Measurements from ENCODE around the gene DOCK3. TPM values are rescaled to one million over a fixed set of nuclear protein-coding genes. Genes with fewer than 3 reads are reported as not detected.

The DOCK3 gene
- total and polyA plus RNA-seq, 2 of the 4 experiments (the other 2 are of a cell fraction): under 0.01 to 0.12 TPM

DNA sequence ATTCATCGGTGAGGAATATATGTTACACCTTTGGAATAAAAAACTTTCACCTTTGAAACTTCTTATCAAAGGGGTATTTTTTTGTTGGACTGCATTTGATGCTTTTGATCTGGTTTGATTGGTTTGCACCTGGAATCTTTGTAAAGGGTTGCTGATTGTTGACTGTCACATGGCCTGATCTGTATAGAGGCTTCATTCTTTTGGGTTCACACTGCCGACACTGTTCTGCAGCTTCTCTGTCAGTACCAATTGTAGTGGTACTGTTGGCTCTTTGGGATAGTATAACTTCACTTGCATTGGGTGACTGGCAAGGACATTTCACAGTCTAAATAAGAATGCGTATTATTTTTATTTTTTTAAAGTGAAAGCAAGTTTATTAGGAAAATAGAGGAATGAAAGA is 155.7 kb downstream of the DOCK3 start:
- no peak overlapping the region for H4K8ac ChIP-seq (ENCODE audit: low read depth in 2 of 2, low read length in 2 of 2)
- no peaks in the 10 kb centered on the region for H4K20me1 ChIP-seq (ENCODE audit: insufficient read depth, low read length)
- no peak overlapping the region for H3K27ac ChIP-seq (ENCODE audit: insufficient read depth, low read length)
- dilution Hi-C loops (cut with HindIII; ENCODE audit: low sequenced_read_pairs, unreplicated experiment): no loop called here
- no peaks in the 10 kb centered on the region for H3K36me3 ChIP-seq (ENCODE audit: control insufficient read depth, insufficient read depth, low read length)
- H3K4ac ChIP-seq (ENCODE audit: low read depth, low read length): no peak overlapping the region
- H3K14ac ChIP-seq (replicated peaks; ENCODE audit: low read depth, low read length): no peak overlapping the region
- H3K4me3 ChIP-seq (ENCODE audit: insufficient read depth, low read depth, low read length): no peak overlapping the region
- H3K56ac ChIP-seq (ENCODE audit: extremely low read depth, insufficient read depth, low read length): no peak overlapping the region
- H2AK5ac ChIP-seq (ENCODE audit: low read depth, low read length): no peak overlapping the region
- BruUV-seq (replicated peaks): no TSS peak
- no peak overlapping the region for H2BK15ac ChIP-seq (ENCODE audit: low read depth, low read length)
- H4K5ac ChIP-seq (ENCODE audit: low read depth, low read length): no peak overlapping the region
- H3K9me1 ChIP-seq (ENCODE audit: insufficient read depth, low read length): no peaks in the 10 kb centered on the region
- ATAC-seq (ENCODE audit: low read depth): no peak
- H3K4me2 ChIP-seq (ENCODE audit: low read depth, low read length): no peak overlapping the region
- TF ChIP-seq MAZ (IDR thresholded peaks at IDR 0.05; ENCODE audit: borderline replicate concordance, low read depth, low read length) (no peak), MAFK (IDR thresholded peaks at IDR 0.05; ENCODE audit: low read depth, low read length) (no peak), CEBPB (IDR thresholded peaks at IDR 0.05; ENCODE audit: low read depth, low read length) (no peak), SMC3 (IDR thresholded peaks at IDR 0.05; ENCODE audit: low read depth, low read length) (no peak), RFX5 (IDR thresholded peaks at IDR 0.05; ENCODE audit: low read depth, low read length) (no peak), MXI1 (IDR thresholded peaks at IDR 0.05; ENCODE audit: borderline replicate concordance, low read depth, low read length) (no peak), FOS (IDR thresholded peaks at IDR 0.05; ENCODE audit: low read depth, low read length) (no peak), NFE2L2 (IDR thresholded peaks at IDR 0.05; ENCODE audit: low read depth, low read length) (no peak), POLR2A (IDR thresholded peaks at IDR 0.05; ENCODE audit: low read depth, low read length) (no peak), CHD1 (IDR thresholded peaks at IDR 0.05; ENCODE audit: low read depth, low read length) (no peak), RAD21 (IDR thresholded peaks at IDR 0.05; ENCODE audit: low read length) (no peak), RCOR1 (IDR thresholded peaks at IDR 0.05; ENCODE audit: insufficient replicate concordance, low read length) (no peak), BHLHE40 (IDR thresholded peaks at IDR 0.05; ENCODE audit: low read depth, low read length) (no peak)
- TF ChIP-seq, protein P1, sequence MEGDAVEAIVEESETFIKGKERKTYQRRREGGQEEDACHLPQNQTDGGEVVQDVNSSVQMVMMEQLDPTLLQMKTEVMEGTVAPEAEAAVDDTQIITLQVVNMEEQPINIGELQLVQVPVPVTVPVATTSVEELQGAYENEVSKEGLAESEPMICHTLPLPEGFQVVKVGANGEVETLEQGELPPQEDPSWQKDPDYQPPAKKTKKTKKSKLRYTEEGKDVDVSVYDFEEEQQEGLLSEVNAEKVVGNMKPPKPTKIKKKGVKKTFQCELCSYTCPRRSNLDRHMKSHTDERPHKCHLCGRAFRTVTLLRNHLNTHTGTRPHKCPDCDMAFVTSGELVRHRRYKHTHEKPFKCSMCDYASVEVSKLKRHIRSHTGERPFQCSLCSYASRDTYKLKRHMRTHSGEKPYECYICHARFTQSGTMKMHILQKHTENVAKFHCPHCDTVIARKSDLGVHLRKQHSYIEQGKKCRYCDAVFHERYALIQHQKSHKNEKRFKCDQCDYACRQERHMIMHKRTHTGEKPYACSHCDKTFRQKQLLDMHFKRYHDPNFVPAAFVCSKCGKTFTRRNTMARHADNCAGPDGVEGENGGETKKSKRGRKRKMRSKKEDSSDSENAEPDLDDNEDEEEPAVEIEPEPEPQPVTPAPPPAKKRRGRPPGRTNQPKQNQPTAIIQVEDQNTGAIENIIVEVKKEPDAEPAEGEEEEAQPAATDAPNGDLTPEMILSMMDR (conservative IDR thresholded peaks at IDR 0.05; ENCODE audit: low read depth, low read length): no peak
- TF ChIP-seq, protein P2, sequence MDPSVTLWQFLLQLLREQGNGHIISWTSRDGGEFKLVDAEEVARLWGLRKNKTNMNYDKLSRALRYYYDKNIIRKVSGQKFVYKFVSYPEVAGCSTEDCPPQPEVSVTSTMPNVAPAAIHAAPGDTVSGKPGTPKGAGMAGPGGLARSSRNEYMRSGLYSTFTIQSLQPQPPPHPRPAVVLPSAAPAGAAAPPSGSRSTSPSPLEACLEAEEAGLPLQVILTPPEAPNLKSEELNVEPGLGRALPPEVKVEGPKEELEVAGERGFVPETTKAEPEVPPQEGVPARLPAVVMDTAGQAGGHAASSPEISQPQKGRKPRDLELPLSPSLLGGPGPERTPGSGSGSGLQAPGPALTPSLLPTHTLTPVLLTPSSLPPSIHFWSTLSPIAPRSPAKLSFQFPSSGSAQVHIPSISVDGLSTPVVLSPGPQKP (IDR thresholded peaks at IDR 0.05; ENCODE audit: borderline replicate concordance, low read depth, low read length): no peak
- TF ChIP-seq, protein P3, sequence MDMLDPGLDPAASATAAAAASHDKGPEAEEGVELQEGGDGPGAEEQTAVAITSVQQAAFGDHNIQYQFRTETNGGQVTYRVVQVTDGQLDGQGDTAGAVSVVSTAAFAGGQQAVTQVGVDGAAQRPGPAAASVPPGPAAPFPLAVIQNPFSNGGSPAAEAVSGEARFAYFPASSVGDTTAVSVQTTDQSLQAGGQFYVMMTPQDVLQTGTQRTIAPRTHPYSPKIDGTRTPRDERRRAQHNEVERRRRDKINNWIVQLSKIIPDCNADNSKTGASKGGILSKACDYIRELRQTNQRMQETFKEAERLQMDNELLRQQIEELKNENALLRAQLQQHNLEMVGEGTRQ (IDR thresholded peaks at IDR 0.05; ENCODE audit: low read depth, low read length): no peak
- ChIA-PET POLR2A (ENCODE audit: unreplicated experiment) (no interaction called here), CTCF (no interaction called here)
- no peak overlapping the region for H2BK5ac ChIP-seq (ENCODE audit: low read depth, low read length, poor library complexity, severe bottlenecking)
- H4K91ac ChIP-seq (ENCODE audit: insufficient read depth, low read depth, low read length): no peak overlapping the region
- H2BK20ac ChIP-seq (ENCODE audit: low read depth, low read length): no peak overlapping the region
- no peak overlapping the region for H2BK120ac ChIP-seq (ENCODE audit: low read depth, low read length)
- H3K9ac ChIP-seq (ENCODE audit: low read depth, low read length): no peak overlapping the region
- H3K23ac ChIP-seq (ENCODE audit: low read depth, low read length): no peak overlapping the region
- no peak overlapping the region for H2AFZ ChIP-seq (replicated peaks; ENCODE audit: low read length, poor library complexity)
- DNase-seq: no peak
- no peaks in the 10 kb centered on the region for H3K4me1 ChIP-seq (ENCODE audit: control insufficient read depth, insufficient read depth, low read length)
- no peak overlapping the region for H2AK9ac ChIP-seq (replicated peaks; ENCODE audit: low read depth, low read length, poor library complexity)
- H3K27me3 ChIP-seq (ENCODE audit: control insufficient read depth, insufficient read depth, low read length): no peaks in the 10 kb centered on the region
- in situ Hi-C loops (cut with MboI; ENCODE audit: low sequenced_read_pairs): no loop called here
- H3K9me3 ChIP-seq (ENCODE audit: control insufficient read depth, insufficient read depth, low read length): no peaks in the 10 kb centered on the region
- no peaks in the 10 kb centered on the region for H3K79me1 ChIP-seq (ENCODE audit: low read depth in 1 of 2, low read length in 2 of 2)
- WGBS, 2 experiments (ENCODE audit: extremely low coverage in 2 of 2, insufficient read length in 1 of 2): no CpG with 5 or more reads among the region's 3 CpGs
- H3K18ac ChIP-seq (ENCODE audit: low read depth, low read length): no peak overlapping the region
- intact Hi-C loops (cut with micrococcal nuclease): no loop called here

Data from IMR-90 (cell line).